HEK293T (cell line): Measurements from ENCODE around the gene NDEL1.
"Not testable (repeated sequence)": the region's sequence is repeated elsewhere in the genome, so short reads cannot be mapped to it uniquely, and the experiment has no call there.

Experiments
- CTCF ChIA-PET: fragments of 350-600 bp; formaldehyde crosslinking; extraction: SDS; loops from one replicate; lab custom pipeline; 2021; ENCODE audit warnings: antibody characterized with exemption, inconsistent platforms; lab: Yijun Ruan, JAX
- POLR2A ChIA-PET: fragments of 350-600 bp; formaldehyde crosslinking; extraction: SDS; loops from one replicate; lab custom pipeline; 2020; ENCODE audit warnings: antibody characterized with exemption, inconsistent platforms; lab: Yijun Ruan, JAX
- DNase-seq: peaks from one replicate; pipeline ENCODE4 v3.0.0; 2012; ENCODE audit warnings: mixed read lengths; ENCODE audit errors: extremely low spot score
- ARNT ChIP-seq: fragments of 450-650 bp; IDR thresholded peaks from 2 replicates; pipeline ENCODE4 v1.6.1; 2017; ENCODE audit warnings: mild to moderate bottlenecking
- BHLHE40 ChIP-seq: fragments of 450-650 bp; IDR thresholded peaks from 2 replicates; pipeline ENCODE4 v1.6.1; 2016; ENCODE audit warnings: mild to moderate bottlenecking, moderate library complexity, borderline replicate concordance
- ELF4 ChIP-seq: fragments of 450-650 bp; IDR thresholded peaks from 2 replicates; pipeline ENCODE4 v1.6.1; 2017; ENCODE audit warnings: antibody characterized with exemption
- FOXA1 ChIP-seq: fragments of 450-650 bp; IDR thresholded peaks from 2 replicates; pipeline ENCODE4 v1.6.1; 2016; ENCODE audit warnings: mild to moderate bottlenecking
- FOXK2 ChIP-seq: fragments of 450-650 bp; IDR thresholded peaks from 2 replicates; pipeline ENCODE4 v1.6.1; 2016; ENCODE audit warnings: mild to moderate bottlenecking
- FOXM1 ChIP-seq: fragments of 450-650 bp; IDR thresholded peaks from 2 replicates; pipeline ENCODE4 v1.6.1; 2017; ENCODE audit warnings: mild to moderate bottlenecking, borderline replicate concordance
- HDGF ChIP-seq: fragments of 450-650 bp; IDR thresholded peaks from 2 replicates; pipeline ENCODE4 v1.6.1; 2017; ENCODE audit warnings: antibody characterized with exemption, borderline replicate concordance
- L3MBTL2 ChIP-seq: fragments of 450-650 bp; conservative IDR thresholded peaks from 2 replicates; pipeline ENCODE4 v1.6.1; 2016; ENCODE audit warnings: mild to moderate bottlenecking
- LEF1 ChIP-seq: fragments of 450-650 bp; IDR thresholded peaks from 2 replicates; pipeline ENCODE4 v1.6.1; 2017; ENCODE audit warnings: mild to moderate bottlenecking, borderline replicate concordance
- NFRKB ChIP-seq: fragments of 450-650 bp; IDR thresholded peaks from 2 replicates; pipeline ENCODE4 v1.6.1; 2016; ENCODE audit warnings: mild to moderate bottlenecking, moderate library complexity
- SP1 ChIP-seq: fragments of 450-650 bp; IDR thresholded peaks from 2 replicates; pipeline ENCODE4 v1.6.1; 2017
- SUZ12 ChIP-seq: fragments of 450-650 bp; IDR thresholded peaks from 2 replicates; pipeline ENCODE4 v1.6.1; 2016; ENCODE audit warnings: mild to moderate bottlenecking
- TARDBP ChIP-seq: fragments of 450-650 bp; IDR thresholded peaks from 2 replicates; pipeline ENCODE4 v1.6.1; 2016
- ZNF384 ChIP-seq: fragments of 450-650 bp; IDR thresholded peaks from 2 replicates; pipeline ENCODE4 v1.6.1; 2016
- TF ChIP-seq, protein P1 (sequence below): fragments of 450-650 bp; IDR thresholded peaks from 2 replicates; pipeline ENCODE4 v1.6.1; 2016

The NDEL1 gene

DNA sequence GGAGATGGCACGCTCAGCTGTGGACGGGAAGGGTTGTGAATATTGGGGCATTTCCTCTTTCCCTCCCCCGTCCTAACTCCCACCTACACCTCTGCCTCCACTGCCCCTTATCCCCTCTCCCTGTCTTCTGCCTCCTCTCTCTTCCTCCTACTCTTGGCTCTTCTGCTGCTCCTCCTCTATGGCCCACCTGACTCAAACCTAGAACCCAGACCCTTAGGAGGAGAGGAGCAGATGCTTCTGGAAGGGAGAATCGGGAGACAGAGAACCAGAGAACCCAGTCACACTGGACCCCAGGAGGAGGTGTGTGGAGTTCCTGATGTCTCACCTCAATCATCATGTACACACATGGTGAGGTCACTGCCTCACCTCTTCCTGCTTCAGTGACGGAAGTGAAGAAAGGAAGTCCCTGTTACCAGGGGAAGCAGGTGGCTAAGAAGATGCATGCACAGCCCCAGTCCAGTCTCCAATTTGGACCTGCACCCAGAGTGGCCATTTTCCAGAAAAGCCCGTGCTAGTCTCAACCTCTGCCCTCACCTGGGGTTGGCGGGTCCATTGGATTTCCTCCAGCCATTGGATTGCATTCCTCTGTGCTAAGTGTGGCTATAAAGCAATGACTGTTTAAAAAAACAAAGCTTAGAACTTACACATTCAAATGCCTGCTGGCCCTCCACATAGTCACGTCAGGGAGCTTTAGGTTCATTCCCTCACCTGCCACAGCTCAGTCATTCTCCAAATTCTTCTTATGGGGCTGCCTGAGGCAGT, 42.0 kb upstream of the NDEL1 start:
- POLR2A ChIA-PET: interaction anchor here (0.6 to 2.3 kb wide), 5 partner anchors 10 to 202 kb away, joined by 3 to 6 read pairs (median 3); partner anchors contain the start of gene NDEL1
- CTCF ChIA-PET: interaction anchor here (1.1 kb wide), 1 partner anchor 10 kb away, joined by 3 read pairs; no protein-coding TSS in a partner anchor
- no peak for TF ChIP-seq ELF4
- TF ChIP-seq LEF1: no peak
- no peak for TF ChIP-seq FOXA1
- no peak for TF ChIP-seq HDGF
- TF ChIP-seq SP1: no peak
- no peak for TF ChIP-seq BHLHE40
- no peak for TF ChIP-seq FOXK2
- TF ChIP-seq ARNT: no peak
- no peak for DNase-seq

DNA sequence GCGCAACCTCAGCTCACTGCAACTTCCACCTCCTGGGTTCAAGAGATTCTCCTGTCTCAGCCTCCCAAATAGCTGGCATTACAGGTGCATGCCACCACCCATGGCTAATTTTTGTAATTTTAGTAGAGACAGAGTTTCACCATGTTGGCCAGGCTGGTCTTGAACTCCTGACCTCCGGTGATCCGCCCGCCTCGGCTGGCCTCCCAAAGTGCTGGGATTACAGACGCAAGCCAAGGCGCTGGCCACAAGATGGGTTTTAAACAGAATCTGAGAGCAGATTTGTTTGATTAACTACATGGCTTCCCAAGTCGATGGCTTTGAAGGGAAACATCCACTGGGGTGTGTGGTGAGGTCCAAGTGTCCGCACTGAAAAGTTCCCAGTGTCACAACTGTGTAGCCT, 41.2 kb upstream of the NDEL1 start:
- not testable (repeated sequence) for DNase-seq
- POLR2A ChIA-PET: interaction anchor here (1.7 kb wide), 1 partner anchor 41 kb away, joined by 6 read pairs; the partner anchor contains the start of gene NDEL1
- CTCF ChIA-PET: interaction anchor here (1.1 kb wide), 1 partner anchor 11 kb away, joined by 3 read pairs; no protein-coding TSS in a partner anchor

DNA sequence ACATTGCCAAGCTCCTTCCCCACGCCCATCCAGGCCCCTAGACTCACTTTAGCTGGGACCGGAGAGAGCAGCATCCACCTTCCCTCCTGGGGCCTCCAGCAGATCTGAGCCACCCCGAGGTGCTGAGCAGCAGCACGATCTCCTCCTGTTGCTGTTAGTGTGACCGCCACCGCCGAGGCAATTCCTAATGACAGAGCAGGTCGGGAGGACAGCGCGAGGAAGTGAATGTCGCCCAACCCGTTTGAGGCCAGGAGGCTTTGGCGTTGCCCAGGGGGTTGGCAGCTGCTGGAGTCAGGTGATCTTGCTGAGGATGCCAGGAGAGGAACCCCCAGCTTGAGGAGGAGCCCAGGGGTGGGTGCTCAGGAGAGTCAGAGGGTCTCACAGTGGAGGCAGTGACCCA, 38.0 kb upstream of the NDEL1 start, which contains the start of gene RNF222:
RNF222 (minus strand) TSS at position 192 of the 400 bp plus-strand sequence. CDS start 4,366 bp downstream, outside the sequence.
- no peak for DNase-seq
- POLR2A ChIA-PET: interaction anchor here (1.4 to 1.8 kb wide), 2 partner anchors 14 to 38 kb away, joined by 3 to 4 read pairs; partner anchors contain the start of gene NDEL1
- TF ChIP-seq ARNT: no peak
- no peak for TF ChIP-seq ELF4
- no peak for TF ChIP-seq LEF1
- TF ChIP-seq, protein P1, sequence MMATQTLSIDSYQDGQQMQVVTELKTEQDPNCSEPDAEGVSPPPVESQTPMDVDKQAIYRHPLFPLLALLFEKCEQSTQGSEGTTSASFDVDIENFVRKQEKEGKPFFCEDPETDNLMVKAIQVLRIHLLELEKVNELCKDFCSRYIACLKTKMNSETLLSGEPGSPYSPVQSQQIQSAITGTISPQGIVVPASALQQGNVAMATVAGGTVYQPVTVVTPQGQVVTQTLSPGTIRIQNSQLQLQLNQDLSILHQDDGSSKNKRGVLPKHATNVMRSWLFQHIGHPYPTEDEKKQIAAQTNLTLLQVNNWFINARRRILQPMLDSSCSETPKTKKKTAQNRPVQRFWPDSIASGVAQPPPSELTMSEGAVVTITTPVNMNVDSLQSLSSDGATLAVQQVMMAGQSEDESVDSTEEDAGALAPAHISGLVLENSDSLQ: no peak
- no peak for TF ChIP-seq BHLHE40
- TF ChIP-seq TARDBP: no peak
- TF ChIP-seq SUZ12: no peak
- TF ChIP-seq FOXA1: no peak
- TF ChIP-seq HDGF: no peak
- TF ChIP-seq NFRKB: no peak
- no peak for TF ChIP-seq SP1
- TF ChIP-seq FOXK2: no peak
- TF ChIP-seq FOXM1: no peak
- no peak for TF ChIP-seq L3MBTL2
- CTCF ChIA-PET: interaction anchor here (1.1 kb wide), 1 partner anchor 14 kb away, joined by 3 read pairs; no protein-coding TSS in a partner anchor

DNA sequence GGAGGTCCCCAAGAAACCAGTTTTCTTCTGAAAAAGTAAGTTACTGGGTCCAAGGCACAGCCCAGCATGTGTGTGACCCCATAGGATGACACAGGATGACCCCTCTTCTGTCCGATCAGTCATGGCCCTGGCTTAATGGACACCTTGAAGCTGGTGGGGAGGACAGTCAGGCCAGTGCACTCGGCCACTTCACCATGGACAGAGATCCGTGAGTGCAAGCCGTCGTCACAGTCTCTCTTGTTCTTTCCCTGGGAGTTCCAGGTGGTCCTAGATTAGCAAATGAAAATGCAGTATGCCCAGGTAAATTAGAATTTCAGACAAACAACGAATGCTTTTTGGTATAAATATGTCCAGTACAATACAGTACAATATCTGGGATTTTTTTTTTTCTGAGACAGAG, 36.7 kb upstream of the NDEL1 start:
- POLR2A ChIA-PET: no interaction called here
- no peak for DNase-seq
- no peak for TF ChIP-seq ARNT
- CTCF ChIA-PET: no interaction called here

DNA sequence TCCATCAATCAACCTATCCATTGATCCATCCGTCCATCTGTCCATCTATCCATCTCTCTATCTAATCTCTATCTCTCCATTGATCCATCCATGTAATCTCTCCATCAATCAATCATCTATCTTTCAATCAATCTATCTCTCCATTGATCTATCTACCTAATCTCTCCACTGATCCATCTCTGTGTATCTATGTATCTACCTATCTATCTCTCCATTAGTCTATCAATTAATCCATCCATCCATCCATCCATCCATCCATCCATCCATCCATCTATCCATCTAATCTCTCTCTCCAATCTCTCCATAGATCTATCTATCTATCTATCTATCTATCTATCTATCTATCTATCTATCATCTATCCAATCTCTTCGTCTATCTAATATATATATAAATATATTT, 34.6 kb upstream of the NDEL1 start:
- no peak for DNase-seq
- ChIA-PET POLR2A (no interaction called here), CTCF (no interaction called here)
- no peak for TF ChIP-seq HDGF
- TF ChIP-seq FOXM1: no peak
- no peak for TF ChIP-seq ARNT
- TF ChIP-seq, protein P1: no peak
- TF ChIP-seq BHLHE40: no peak
- TF ChIP-seq NFRKB: no peak
- no peak for TF ChIP-seq LEF1

DNA sequence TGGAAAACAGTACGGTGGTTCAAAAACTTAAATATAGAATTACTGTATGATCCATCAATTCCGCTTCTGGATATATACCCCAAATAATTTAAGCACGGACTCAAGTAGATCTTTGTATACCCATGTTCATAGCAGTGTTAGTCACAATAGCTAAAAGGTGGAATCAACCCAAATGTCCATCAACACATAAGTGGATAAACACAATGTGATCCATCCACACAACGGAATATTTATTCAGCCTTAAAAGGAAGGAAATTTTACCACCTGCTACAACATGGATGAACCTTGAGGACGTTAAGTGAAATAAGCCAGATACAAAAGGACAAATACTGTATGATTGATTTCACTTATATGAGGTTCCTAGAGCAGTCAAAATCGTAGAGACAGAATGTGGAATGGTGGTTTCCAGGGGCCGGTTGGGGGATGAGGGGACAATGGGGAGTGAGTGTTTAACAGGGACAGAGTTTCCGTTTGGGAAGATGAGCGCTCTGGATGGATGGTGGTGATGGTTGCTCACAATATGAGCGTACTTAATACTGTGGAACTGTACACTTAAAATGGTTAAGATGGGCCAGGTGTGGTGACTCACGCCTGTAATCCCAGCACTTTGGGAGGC, 32.7 kb upstream of the NDEL1 start:
- ChIA-PET CTCF (interaction anchor here (0.7 kb wide), 1 partner anchor 18 kb away, joined by 3 read pairs; no protein-coding TSS in a partner anchor), POLR2A (no interaction called here)
- DNase-seq: no peak
- no peak for TF ChIP-seq FOXA1
- no peak for TF ChIP-seq LEF1
- no peak for TF ChIP-seq SP1
- no peak for TF ChIP-seq TARDBP
- TF ChIP-seq, protein P1: no peak
- no peak for TF ChIP-seq BHLHE40
- no peak for TF ChIP-seq L3MBTL2
- TF ChIP-seq ELF4: no peak
- no peak for TF ChIP-seq FOXK2
- no peak for TF ChIP-seq HDGF
- no peak for TF ChIP-seq NFRKB
- TF ChIP-seq FOXM1: no peak
- no peak for TF ChIP-seq ZNF384
- TF ChIP-seq SUZ12: no peak
